Stimulated activated CD4-positive, alpha-beta T cell treated with anti-CD3 and anti-CD28 coated beads, Interleukin-12 subunit alpha, Interleukin-12 subunit beta, amount 100 ng/mL, for 24 hours (primary cell): ENCODE measurements around the gene SGSM2.
A peak's percentile ranks its signal among the peaks of the same experiment; 100 is the strongest.

Source experiments
- DNase-seq, 2 experiments: peaks; one replicate each; pipeline ENCODE4 v3.0.0-alpha.2; 2020; ENCODE audit warnings: low read depth in 2 of 2

The SGSM2 gene

GRCh38 chr17:2335726-2336214 lies 1.5 kb upstream of the SGSM2 start:
- DNase-seq = no peak

GRCh38 chr17:2336215-2336851 lies 968 bp upstream of the SGSM2 start, which contains the start of gene TSR1:
TSS of gene TSR1 (minus strand) at chr17:2336457. CDS start at chr17:2336427, 30 bp downstream.
- peak; percentile 76 to 88 for DNase-seq

GRCh38 chr17:2337544-2338314 lies 428 bp downstream of the SGSM2 start:
- DNase-seq = peak; percentile 16 to 46

- no peak for DNase-seq
Measured at GRCh38 chr17:2338315-2338657, 985 bp downstream of the SGSM2 start.

- DNase-seq = peak in 1 of 2 experiments; percentile 23
Measured at GRCh38 chr17:2343421-2343820, 6.1 kb downstream of the SGSM2 start.

- no peak for DNase-seq
Measured at GRCh38 chr17:2344528-2344927, 7.2 kb downstream of the SGSM2 start.

GRCh38 chr17:2346475-2346874 lies 9.2 kb downstream of the SGSM2 start:
- no peak for DNase-seq

- DNase-seq = no peak
Measured at GRCh38 chr17:2347805-2348685, 10.7 kb downstream of the SGSM2 start.

GRCh38 chr17:2351269-2351668 lies 14.0 kb downstream of the SGSM2 start:
- DNase-seq = no peak

- no peak for DNase-seq
Measured at GRCh38 chr17:2354311-2354710, 17.0 kb downstream of the SGSM2 start.

GRCh38 chr17:2357237-2357636 lies 19.9 kb downstream of the SGSM2 start:
- DNase-seq = no peak

GRCh38 chr17:2357931-2358434 lies 20.7 kb downstream of the SGSM2 start:
- no peak for DNase-seq

- no peak for DNase-seq
Measured at GRCh38 chr17:2361010-2361760, 23.9 kb downstream of the SGSM2 start.

GRCh38 chr17:2362016-2362415 lies 24.7 kb downstream of the SGSM2 start:
- no peak for DNase-seq

GRCh38 chr17:2362416-2362815 lies 25.1 kb downstream of the SGSM2 start:
- no peak for DNase-seq

- no peak for DNase-seq
Measured at GRCh38 chr17:2362881-2363280, 25.6 kb downstream of the SGSM2 start.

GRCh38 chr17:2363318-2363717 lies 26.0 kb downstream of the SGSM2 start:
- DNase-seq = no peak

- DNase-seq = no peak
Measured at GRCh38 chr17:2363851-2364762, 26.8 kb downstream of the SGSM2 start.

- DNase-seq = no peak
Measured at GRCh38 chr17:2364763-2365116, 27.4 kb downstream of the SGSM2 start.

- DNase-seq = no peak
Measured at GRCh38 chr17:2365132-2365531, 27.8 kb downstream of the SGSM2 start.
